ENCODE results near the gene LTO1.

LTO1 gene, protein sequence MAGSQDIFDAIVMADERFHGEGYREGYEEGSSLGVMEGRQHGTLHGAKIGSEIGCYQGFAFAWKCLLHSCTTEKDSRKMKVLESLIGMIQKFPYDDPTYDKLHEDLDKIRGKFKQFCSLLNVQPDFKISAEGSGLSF

DNA sequence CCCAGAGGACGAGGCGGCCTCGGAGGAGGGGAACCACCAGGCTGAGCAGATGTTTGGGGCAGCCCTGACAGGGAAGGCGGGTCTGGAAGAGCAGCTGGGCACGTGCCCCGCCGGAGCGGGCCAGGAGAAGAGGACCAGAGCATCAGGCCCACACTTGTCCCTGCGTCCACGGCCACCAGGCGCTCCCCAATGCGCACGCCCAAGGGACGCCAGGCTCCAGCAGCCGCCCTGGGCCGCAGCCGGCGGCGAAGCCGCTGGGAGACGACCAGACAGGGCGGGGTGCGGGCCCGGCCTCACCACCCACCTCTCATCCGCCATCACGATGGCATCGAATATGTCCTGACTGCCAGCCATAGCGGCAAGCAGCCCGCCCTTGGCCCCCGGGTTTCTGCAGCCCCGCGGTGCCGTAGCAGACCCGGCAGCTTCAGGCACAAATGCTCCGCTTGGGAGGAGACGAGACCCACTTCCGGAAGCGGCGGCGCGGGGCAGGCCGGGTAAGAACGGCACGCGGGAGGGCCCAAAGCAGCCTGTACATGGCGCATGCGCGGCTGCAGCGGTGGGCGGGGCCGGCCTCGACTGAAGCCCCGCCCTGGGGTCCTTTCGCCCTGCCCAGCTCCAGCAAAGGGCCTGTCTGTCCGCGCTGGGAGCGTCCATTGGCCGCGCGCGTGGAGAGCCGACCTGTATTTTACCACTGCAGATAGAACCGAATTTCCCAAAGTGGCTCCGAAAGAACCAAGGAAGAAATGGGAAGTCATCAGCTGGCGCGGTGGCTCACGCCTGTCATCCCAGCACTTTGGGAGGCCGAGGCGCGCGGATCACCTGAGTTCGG lies at the start of gene LTO1:
Gene LTO1 (minus strand): TSS at position 468 of the 829 bp plus-strand sequence. CDS start 114 bp downstream, at position 354.
- peak; percentile 93 for DNase-seq

DNA sequence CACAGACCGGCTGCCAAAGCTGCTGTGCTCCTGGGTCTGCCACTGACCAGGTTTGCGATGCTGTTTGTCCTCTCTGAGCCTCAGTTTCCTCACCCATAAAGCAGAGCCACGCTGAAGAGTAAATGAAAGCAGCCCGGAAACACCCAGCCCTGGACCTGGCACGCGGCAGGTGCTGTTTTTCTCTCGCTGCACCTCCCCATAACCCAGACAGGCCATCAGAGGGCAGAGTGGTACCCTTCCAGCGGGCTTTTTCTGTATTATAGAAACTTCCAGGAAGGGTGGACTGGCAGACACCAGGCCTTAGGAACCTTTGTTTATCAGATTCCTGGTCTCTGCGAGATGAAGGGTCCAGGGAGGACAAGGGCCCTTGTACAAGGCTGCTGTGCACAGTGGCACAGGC lies 46.6 kb upstream of the LTO1 start:
- DNase-seq: no peak

DNA sequence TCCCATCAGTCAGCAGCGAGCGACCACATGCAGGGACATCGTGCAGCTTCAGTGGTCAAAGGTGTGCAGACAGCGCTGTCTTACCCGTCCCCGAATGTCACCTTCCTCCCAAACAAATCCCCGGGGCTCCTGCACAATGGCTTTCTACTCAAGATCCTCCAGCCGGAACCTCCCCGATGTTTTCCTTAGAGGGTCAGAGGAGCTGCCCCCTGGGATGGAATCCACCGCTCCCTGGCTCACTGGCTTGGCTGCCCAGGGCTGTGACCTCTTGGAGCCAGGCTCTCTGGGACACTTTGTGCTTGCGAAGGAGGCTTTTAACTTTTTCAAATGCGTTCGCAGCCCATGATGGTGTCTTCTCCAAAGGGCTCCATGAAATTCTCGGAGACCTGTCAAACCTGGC lies 46.0 kb upstream of the LTO1 start:
- no peak for DNase-seq

DNA sequence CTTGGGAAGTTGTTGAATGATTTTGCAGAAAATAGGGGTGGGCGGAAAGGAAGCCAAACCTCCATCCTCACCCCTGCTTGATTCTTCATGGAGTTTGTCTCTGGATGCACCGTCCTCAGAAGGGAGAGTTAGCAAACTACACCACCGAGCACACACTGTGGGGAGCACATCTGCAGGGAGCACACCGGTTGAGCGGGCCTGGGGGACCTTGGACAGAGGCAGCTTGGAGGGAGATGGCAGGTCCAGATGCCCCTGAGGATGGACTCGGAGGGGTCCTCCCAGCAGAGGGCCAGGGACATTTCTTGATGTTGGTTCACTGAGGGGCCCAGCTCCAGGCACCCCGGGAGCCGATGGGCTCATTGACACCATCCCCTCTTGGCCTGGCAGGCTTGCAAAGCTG lies 43.8 kb upstream of the LTO1 start:
- no peak for DNase-seq

DNA sequence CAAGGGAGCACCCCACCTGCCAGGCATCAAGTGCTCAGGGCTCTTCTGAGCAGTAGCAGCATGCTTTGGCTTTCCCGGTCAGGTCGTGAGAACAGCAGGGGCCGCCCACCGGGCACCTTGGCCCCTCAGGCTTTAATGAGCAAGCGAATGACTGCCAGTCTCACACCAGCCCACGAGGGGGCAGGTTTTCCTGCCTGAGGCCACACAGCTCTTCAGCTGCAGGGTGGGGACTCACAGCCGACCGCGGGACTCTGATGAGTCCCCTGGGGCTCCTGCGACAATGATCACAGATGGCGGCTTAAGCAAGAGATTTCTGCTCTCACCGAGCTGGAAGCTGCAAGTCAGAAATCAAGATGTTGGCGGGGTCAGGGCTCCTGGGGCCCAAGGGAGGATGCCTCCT lies 43.0 kb upstream of the LTO1 start:
- DNase-seq: no peak

DNA sequence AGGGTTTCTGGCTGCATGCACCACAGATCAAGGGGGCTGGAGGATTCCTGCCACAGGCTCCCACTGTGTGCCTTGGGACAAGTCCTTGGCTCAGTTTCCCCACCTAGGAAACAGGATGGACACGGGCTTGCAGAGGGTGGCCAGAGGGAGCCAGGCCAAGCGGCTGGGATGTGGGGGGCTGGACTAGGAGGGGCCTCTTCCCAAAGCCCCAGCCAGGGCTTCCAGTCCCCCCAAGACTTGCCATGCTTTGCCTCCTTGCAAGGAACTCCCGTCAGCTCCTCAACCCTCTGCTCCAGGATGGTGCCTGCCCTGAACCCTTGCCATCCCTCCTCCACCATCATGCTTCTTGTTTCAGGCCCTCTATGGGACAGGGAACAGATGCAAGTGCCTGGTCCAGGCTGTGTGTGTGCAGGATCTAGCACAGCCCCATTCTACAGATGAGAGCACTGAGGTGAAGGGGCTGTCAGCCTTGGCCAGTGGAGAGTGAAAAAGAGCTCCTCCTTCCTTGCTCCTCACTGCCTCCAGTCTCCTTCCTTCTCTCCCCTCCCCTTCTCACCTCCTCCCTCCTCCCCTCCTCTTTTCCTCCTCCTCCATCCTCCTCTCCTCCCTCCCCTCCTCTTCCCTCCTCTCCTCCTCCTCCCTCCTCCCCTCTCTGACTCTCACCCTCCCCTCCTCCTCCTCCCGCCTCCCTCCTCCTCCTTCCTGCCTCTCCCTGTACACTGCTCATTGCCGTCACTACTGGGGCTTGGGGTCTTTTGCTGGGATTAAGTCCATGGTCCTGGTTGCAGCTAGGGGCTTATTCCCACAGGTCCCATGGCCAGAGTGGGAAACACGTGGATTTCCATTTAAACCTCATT lies 42.0 kb upstream of the LTO1 start:
- DNase-seq: no peak

DNA sequence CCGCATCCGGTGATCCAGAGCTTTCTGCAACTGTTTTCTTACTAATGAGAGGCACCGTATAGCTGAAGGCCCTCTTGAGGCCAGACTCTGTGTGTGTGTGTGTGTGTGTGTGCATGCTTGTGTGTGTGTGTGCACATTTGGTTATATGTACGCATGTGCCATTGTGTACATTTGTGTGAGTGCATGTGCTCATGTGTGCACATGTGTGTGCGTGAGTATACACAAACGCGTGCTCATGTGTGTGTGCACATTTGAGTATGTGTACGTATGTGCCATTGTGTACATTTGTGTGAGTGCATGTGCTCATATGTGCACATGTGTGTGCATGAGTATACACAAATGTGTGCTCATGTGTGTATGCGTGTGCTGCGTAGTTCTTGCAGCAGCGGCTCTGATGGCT lies 40.9 kb upstream of the LTO1 start:
- DNase-seq: no peak

DNA sequence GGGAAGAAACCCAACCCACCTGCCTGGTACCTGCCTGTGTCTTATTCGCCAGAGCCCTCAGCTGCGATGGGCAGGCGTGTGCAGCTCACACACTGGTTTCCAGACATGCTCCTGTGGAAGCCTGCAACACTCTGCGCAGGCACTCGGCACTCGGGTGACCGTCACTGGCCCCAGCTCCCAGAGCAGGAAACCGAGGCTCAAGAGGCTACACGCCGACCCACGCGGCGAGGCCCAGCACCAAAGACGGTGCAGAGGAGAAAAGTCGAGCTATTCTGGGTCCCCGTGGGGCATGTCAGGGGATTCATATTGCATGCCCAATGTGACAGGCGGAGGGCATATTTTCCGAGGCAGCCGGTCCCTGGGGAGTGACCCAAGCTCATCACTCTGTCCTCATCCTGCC lies 40.3 kb upstream of the LTO1 start:
- DNase-seq: no peak

DNA sequence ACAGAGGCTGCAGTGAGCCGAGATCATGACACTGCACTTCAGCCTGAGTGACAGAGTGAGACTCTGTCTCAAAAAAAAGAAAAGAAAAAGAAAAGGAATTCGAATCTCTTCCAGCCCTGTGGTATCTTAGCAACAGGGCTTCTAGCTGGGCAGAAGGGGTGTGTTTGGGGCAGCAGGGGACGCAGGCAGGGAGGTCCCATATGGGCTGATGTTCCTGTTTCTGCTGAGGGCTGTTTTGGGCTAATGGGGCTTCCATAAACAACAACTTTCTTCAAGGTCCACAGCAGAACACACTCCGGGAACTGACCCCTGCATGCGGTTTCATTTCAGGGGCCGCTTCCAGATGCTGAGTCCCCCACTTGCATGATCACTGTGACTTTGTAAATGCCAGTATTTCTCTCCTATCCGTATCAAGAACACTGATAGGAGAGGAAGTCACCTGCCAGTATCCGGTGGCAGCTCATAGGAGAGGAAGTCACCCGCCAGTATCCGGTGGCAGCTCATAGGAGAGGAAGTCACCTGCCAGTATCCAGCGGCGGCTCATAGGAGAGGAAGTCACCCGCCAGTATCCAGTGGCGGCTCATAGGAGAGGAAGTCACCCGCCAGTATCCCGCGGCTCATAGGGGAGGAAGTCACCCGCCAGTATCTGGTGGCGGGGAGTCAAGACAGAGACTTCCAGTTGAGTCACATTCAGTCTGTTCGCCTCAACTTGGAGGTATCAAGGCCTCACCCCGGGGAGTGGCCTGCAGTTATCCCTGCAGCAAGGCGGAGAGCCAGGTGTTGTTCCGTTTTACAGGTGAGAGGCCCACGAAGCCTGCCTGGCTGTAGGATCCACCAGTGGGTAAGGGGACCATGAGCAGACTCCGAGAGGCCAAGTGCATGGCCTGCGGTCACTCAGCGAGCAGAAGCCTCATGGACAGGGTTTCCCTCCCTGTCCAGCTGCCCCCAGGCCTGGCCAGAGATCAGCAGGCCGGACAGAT lies 37.0 kb upstream of the LTO1 start:
- DNase-seq: peak; percentile 16

DNA sequence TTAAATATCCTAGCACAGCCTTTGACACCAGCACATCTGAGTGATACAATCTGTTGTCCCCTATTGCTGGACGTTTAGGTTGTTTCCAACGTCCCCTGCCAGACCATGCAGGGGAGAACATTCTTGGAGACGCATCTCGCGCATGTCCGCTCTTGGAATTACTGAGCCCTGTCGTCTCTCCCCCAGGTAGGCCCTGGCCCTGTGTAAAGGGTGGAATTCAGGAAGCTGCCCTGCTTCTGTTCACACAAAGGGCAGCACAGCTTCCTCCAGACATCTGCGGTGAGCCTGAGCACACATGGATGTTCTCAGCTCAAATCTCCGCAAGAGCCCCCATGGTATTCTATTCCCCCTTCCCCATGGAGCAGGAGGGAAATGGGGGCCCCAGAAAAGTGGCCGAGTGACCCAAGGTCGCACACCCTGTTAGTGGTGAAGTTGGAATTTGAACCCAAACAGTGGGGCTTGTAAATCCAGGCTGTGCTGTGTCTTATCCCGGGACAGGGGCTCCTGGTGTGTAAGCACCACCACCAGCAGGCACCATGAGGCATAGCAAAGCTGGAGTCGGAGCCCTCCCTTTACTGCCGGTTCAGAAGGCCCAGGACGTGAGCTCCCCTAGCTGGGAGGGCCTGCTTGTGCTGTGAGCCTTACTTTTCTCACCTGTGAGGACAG lies 33.7 kb upstream of the LTO1 start:
- DNase-seq: no peak

DNA sequence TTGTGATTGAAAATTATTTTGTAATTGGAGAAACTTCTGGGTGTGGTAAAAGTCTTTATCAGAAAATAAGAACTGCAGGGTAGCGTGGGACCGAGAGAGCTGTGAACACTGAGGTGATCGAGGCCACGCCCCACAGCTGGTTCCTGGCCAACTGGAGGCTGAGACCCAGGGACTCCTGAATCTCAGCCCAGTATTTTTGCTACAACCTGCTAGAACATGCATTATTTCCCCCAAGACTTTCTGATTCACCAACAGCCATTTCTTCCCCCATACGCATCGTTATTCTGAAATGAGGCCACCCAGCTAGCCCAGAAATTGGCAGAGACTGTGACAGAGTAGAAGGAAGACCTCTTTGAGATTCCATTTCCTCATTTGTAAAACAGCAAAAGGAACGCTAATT lies 32.0 kb upstream of the LTO1 start:
- no peak for DNase-seq

DNA sequence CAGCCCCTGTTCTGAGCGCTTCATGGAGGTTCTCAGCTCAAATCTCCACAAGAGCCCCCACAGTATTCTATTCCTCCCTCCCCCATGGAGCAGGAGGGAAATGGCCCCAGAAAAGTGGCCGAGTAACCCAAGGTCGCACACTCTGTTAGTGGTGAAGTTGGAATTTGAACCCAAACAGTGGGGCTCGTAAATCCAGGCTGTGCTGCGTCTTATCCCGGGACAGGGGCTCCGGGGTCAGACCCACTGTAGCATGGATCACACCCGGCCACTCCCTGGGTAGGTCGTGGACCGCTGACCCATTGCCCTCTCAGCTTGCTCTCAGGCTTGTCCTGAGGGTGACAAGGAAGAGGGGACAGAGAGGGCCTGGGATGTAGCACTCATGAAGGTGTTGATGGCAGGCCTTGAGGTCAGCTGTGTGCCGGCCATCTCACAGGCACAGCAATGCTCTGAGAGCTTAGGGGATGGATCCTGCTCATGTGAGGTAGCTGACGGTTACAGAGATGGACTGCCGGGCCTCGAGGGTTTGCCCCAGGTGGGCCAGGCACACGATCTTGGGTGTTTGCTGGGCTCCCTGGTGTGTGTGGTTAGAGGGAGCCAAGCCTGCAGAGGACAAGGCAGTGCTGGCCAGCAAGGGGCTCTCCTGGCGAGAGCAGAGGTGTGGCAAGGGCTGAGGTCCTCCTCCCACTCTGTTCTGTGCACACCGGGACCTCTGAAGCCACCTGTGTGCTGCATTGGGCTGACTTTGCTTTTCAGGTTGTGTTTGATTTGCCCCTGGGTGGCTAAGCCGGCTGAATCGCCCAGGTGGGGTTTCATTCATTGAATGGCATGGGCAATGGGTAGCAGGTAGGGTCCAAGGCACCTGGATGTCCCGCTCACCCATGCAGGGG lies 31.0 kb upstream of the LTO1 start:
- DNase-seq: no peak

DNA sequence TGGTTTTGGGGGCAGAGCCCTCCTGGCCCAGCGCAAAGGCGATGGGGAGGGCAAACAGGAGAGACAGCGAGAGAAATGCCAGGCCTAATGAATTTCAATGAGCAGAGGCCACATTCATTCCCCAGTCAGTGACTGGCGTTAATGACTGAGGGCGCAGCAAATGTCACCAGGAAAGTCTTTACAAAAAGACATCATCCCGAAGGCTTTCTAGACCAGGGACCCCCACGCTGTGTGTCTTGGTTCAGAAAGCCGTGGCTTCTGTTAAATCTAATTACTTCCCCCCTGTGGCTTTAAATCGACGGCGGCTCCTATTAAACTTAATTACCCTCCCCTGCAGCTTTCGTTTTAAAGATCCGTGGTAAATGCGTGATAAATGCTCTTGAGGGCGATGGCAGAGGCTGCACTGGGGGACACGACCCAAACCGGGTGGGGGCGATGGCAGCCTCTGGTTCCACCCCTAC lies 30.2 kb upstream of the LTO1 start:
- DNase-seq: no peak

DNA sequence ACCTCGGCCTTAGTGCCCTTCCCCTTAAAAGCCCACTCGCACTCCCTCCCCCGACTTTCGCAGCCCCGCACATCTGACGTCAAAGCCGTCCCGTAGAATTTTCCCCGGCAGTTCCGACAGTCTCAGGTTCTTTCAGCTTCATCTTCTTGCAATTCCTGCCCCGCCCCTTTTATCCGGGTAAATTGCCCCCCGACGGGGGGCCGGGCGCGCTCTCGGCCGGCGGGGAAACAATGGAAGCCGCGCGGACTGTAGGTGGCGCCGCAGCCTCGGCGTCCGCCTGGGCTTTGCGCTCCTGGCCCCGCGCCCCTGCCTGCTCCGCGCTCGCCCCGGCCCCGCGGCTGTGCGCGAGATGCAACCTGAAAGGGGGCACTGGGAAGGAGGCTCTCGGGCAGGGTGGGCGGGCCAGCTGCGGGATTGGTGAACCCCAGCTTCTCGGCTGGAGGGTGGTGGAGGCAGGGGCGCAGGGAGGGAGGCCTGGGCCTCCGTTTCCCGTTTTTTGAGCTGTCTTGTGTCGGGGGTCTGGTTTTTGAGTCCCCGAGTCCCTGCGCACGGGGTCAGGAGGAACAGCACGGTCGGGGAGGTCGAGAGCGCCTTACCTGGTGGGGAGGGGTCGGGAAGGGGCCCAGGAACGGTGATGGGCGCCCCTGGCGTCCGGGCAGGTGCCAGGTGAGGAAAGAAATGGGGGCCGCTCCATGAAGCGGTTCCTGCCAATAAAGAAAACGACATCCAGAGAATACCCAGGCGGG lies 29.5 kb upstream of the LTO1 start:
- no peak for DNase-seq

DNA sequence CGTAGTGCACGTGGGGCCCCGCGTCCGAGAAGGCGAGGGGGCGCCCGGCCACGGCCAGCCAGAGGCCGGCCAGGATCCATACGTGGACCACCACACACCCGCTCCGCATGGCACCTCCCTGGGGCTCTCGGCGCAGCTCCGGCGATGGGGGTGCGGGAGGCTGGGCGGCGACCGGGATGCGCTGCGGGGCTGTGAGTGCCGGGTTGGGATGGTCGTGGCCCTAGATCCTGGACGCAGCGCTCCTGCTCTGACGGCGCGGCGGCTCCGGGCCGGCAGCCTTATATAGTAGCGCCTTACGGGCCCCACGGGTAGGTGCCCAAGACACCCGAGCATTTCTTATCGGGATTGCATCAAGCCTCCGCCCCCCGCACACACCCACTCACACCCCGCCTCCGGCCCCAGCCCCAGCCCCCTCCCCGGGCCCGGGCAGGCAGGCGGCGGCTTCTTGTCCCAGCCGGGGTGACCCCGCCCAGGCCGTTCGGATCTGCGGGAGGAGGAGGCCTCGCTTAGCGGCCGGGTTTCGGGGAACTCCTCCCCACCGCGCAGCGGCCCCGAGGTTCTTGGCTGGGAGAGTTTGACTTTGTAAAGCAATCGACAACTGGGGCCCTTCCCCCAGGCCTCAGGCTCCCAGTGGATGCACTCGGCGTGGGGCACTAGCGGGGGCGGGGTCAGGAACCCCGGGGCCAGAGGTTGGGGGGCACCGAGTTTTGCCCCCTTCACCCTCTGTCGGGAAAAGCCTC lies 28.8 kb upstream of the LTO1 start, which contains the start of gene FGF19:
Gene FGF19 (minus strand): TSS at position 255 of the 740 bp plus-strand sequence. CDS start 146 bp downstream, at position 109.
- DNase-seq: no peak

DNA sequence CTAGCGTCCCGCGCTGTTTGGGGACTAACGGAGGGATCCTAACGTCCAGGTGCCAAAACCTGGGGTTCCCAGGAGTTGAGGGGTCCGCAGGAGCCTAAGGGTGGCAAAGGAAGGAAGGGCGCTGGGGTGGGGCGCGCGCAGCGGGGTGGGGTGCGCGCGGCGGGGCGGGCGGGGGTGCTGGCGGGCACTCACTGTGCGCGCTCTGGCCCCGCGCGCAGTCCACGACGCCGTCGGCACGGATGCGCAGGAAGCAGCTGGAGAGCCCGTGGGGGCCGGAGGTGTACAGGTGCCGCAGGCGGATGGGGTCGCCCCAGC lies 28.3 kb upstream of the LTO1 start:
- no peak for DNase-seq

DNA sequence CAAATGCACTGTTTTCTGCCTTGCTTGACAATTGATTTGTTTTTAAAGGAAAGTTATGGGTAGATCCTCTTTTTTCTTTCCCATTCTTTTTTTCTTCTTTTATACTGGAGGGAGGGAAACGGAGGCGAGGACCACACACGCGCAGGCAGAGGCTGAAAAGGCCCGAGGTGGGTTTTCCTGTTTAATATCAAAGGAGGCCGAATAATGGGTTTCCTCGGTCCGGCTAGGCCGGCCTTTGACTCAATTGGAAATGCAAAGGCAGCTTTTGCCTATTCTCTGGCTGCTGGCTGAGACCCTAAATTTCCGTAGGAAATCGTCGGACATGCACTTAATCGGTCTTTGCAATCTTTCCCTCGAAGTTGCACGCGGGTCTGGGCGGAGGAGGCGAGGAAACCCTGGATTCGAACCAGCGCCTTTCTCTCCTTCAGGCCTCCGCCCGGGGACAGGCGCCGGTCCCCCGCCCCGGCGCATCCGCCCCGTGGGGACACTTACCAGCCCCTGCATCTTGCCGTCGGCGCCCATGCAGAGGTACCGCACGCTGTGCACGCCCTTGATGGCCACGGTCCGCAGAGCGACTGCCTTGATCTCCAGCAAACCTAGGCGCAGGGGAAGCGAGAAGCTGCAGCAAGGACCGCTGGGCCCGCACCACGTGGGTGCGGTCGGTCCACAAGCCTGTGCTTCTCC lies 27.8 kb upstream of the LTO1 start:
- DNase-seq: no peak

DNA sequence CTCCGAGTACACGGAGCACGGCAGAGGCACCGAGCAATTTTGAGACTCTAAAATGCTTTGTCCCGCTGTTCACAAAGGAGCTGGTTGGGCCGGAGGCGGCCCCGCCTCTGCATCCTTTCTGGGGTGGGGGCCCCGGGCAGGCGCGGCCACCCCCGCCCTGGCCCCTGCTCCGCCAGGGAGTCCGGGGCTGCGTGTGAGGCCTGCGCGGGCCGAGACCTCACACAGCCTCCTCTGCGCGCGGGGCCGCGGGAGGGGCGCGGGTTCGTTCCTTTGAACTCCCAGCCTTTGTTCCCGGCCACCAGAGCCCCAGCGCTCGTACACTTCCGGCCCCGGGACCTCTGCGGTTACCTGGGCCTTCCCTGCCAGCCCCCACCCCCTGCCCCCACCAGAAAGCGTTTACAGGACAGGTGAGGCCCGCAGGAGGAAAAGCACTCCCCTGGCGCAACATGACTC lies 27.1 kb upstream of the LTO1 start:
- no peak for DNase-seq
